Suppressor macrophage treated with lipopolysaccharide for 1 hour (primary cell): Measurements from ENCODE around the gene PLEKHA7.
"Not testable (repeated sequence)": the region's sequence is repeated elsewhere in the genome, so short reads cannot be mapped to it uniquely, and the experiment has no call there.

Source experiments
- DNase-seq, 3 donors: peaks; one replicate each; pipeline ENCODE4 v3.0.0-alpha.2; 2020 to 2022

PLEKHA7 gene

DNA sequence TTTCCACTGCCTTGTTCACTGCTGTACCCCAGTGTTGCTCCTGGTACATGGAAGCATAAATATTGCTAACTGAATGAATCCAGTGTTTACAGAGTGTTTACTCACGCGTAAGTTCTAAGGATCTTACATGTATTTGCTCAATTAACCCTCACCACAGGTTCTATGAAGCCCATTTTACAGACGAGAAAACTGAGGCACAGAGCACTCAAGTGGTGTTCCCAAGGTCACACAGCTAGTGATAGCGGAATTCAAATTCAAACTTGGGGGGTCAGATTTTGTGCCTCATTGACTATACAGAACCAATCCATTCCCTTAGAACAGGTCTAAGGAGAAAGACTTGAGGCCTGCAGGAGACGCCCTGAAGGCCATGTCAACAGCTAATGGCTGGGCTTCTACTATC lies 72.3 kb downstream of the PLEKHA7 start:
- DNase-seq: no peak

DNA sequence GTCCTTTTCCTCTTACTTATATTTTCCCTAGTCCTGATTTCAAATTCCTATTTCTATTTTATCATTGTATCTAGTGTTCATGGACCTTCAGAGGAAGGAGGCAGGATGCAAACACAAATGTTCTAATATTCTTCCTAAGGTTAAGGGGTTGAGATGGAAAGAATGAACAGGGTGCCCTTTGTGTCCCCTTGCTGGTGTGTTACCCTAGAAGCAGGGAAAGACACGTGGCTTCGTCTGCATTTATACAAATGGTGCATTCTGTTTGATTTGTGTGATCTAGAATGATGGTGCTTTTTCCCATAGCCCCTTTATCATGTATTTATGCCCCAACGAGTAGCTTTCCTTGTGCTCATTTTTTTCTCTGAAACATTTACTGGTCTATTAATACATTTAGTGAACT lies 76.2 kb downstream of the PLEKHA7 start:
- DNase-seq: no peak

DNA sequence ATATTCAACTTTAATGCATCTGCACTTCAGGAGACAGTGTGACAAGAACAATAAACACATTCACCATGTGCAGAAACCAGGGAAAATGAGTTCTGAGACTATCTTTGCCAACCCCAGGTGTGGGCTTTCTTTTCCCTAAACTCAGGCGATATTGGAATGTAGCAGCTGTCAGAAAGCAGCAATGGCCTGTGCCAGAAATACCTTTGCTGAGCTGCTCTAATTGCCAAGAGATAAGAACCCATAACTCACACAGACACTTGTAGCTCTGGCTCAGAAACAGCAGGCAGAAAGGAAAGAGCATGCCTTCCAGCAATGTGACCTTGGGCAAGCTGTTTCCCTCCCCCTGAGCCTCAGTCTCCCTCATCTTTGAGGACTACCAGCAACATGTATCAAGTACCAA lies 77.6 kb downstream of the PLEKHA7 start:
- no peak for DNase-seq

DNA sequence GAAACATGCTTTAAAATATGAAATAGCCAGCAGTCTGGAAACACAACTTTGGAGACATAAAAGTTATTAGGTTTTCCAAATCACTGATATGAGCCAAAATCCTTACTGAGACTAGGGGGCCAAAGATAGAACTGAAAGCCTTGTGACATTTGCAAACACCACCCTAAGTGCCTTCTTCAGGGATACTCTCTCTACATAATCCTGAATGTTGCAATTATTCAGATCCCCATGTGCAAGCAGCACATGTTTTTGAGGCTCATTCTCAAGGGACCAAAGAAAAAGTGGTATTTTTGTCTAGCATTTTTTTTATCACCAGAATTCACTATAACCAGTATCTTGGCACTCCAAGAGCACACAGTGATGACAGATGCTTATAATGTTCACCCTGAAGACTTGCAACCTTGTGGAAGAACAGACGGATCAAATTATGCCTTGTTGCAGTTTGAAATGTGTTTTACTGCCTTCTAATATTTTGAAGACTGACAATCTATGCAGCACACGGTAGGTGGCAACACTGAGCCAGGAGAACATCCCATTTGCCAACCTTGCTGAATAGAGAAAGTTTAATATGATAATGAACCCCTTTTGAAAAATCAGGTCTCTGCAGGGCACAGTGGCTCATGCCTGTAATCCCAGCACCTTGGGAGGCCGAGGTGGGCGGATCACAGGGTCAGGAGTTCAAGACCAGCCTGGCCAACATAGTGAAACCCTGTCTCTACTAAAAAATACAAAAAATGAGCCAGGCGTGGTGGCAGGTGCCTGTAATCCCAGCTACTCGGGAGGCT lies 78.5 kb downstream of the PLEKHA7 start:
- peak; percentile 38 to 49 (median 41) for DNase-seq

DNA sequence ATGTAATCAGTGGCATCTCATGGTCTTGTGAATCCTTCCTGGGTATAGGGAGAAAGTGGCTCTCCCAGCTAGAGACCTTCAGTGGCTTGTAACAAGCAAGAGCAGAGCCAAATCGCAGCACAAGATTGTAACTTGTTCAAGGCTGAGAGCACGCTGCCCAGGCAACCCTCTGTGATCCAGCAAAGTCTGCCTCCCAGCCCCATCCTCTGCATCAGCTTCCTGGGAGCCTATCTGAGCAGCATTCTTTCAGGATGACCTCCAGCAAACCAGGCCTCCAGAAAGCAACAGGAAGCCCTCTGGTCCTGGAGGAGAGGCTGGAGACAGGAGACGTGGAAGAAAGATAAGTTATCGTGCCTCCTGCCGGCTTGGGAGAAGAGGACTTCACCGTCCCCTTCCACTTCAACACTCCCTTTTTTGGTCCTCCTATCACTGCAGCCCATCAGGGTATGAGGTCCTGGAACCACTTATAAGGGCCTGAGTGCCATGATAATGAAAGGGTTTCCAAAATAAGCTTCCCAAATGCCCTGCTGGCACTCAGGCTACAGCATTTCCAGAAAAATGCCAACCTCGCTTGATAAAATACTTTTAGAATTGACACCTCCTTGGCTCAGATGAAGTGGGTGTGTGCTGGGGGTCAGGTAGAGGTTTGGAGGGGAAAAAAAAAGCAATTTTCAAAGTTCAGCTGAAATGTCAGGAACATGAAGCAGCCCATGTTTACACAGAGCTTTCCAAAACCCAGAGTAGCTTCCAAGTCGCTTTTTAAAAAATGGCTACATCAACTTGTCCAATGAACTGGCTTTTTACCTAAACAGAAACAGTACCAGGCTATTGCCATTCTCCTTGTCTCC lies 80.2 kb downstream of the PLEKHA7 start:
- no peak for DNase-seq

DNA sequence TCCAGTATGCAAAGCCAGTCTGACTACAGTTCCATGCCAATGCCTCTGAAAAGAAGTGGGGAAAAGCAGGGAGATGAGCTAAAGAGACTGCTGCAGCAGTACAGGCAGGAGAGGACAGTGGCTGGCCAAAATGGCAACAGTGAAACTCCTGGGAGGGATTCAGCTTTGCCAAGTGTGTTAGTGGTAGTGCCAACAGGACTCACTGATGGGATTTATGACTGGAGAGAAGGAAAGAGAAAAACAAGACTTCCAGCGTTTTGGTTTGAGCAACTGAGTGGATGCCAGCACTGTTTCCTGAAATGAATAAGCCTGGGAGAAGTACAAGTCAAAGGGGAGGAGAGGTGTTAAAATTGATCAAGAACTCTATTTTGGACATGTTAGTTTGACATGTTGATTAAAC lies 80.9 kb downstream of the PLEKHA7 start:
- no peak for DNase-seq

DNA sequence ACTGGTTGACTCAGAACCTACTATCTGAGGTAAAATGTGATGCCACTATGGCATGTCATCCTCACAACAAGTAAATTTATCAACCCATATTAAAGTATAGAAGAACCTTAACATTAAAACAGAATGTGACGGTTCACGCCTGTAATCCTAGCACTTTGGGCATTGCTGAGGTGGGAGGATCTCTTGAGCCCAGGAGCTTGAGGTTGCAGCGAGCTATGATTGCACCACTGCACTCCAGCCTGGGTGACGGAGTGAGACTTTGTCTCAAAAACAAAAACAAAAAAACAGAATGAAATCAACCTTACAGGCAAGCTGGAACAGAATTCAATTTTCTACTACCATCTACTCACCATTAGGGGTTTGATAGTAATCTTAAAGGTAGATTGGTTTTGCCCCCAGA lies 86.2 kb downstream of the PLEKHA7 start:
- DNase-seq: no peak

DNA sequence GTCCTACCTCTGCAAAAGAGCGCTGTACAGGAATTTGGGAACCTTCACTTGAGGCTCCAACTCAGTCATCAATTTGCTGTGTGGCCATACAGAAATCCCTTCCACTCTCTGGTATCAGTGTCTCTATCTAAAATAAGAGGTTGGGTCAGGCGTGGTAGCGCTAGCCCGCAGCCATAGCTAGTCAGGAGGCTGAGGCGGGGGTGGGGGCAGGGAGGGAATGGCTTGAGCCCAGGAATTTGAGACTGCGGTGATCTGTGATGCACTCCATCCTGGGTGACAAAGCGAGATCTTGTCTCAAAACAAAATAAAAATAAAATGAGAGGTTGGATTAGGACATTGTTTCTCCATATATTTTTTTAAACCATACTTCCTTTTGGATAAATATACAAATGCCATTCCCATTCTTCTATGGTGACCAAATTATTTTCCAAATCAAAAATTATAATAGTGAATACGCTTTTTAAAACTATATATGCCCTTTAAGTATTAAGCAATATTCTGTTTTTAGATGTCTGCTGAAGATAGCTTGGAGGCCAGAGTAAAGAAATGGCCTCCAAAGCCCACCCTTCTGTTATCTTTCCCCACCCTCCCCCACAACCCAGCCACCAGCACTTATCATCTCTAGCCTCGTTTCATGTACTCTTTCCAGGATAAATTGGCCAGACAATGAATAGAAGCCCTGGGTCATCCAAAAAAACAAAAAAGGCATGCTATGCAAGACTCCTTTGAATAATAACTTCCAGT lies 87.2 kb downstream of the PLEKHA7 start:
- no peak for DNase-seq

DNA sequence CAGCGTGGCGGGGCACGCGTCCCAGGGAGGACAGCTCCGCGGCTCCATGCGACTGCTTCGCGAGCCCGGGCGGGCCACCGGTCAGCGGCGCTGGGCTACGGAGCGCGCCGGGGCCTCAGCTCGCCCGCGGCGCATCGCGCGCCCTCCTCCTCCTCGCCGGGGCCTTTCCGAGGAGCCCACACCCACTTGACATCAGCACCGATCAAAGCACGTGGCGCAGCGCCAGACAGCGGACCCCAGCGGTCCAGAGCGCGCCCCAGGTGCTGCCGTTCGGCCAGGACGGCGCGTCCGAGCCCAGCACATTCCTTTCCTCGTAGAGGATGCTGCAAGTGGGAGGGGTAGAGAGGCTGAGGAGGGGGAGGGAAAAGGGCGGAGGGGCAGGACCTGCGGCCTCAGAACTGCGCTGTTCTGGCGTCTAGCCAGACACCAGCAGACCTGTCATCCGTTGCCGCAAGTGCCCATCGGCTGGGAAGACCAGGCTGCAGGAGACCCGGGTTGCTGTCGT lies 88.6 kb downstream of the PLEKHA7 start:
- DNase-seq: peak in 1 of 3 donors; percentile 3

DNA sequence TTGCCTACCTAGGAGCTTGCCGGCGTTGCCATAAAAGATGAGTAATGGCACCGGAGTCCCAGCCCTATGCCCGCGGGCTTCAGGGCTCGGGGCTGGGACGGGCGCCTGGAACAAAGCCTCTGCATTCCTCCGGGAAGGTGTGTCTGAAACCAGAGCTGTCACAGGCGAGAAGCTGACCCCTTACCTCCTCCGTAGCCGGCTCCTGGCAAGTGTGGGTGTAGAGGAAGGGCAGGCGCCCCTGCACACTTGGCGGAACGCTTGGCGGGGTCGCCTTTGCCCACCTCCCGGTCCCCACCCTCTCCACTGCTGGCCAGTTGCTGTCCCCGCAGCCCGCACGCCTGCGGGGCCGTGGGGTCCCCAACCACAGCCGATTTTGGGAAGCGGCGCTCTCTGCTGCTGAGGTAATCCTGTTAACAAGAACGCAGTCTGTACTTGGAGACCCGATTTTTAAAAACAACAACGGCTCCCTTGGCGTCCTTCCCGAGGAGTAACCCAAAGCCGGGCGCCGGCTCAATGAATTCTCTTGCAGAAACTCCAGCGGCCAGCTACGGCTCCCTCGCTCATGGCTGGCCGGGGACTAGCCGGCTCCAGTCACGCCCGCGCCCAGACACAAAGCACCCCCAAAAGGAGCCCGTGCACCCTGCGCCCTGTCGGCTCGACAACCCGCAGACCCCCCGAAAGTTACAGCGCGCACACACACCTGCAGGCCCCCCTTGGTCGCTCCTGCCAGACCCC lies 89.2 kb downstream of the PLEKHA7 start:
- peak in 1 of 3 donors; percentile 5 for DNase-seq

DNA sequence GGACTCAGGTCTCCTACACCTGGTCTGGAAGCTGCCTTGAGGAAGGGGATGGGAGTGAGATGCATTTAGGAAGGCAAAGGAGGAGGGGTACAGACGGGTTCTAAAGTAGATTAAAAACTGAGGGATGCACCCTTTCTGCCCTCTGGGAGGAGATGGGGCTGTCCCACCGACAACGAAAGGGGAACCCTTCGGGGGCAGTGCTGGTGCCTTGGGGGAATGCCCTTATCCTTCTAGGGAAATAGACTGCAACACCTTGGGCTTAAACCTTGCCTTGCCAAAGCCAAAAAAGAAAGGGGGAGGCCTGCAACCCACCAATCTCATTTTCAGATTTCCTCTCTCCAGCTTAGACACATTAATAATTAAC lies 89.8 kb downstream of the PLEKHA7 start:
- peak in 1 of 3 donors; percentile 26 for DNase-seq

DNA sequence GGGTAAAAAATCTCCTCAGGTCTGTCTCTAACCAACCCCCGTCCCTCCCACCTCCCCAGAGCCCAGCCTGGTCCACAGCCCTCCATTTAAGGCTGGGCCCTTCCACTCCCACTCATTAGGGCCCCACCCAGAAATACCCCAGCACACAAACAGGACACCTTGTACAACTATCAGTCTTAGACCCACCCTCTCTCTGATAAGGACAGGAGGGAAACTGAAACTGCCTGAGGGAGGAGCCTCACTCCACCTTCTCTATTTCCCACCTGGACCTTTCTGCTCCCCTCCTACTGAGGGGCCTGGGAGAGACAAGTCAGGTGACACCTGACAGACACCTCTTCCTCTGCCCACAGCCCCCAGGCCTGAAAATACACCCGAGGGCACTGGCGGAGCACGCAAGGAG lies 90.2 kb downstream of the PLEKHA7 start:
- DNase-seq: no peak

DNA sequence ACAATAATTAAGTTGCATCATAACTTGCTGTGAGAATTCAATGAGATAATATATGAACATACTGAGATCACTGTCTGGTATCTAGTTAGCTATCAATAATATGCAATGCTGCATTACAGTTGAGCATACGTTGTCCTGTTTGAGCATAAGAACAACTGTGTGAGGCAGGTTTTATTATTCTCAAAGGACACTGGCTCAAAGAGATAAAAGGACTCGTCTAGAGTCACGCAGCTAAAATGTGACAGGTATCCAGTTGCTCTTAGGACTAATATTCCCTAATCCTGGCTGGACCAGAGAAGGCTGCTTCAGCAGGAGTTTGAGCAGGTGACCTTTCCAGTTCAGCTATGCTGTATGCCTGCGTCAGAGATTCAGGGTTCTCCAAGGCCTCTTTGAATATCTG lies 92.5 kb downstream of the PLEKHA7 start:
- DNase-seq: no peak

DNA sequence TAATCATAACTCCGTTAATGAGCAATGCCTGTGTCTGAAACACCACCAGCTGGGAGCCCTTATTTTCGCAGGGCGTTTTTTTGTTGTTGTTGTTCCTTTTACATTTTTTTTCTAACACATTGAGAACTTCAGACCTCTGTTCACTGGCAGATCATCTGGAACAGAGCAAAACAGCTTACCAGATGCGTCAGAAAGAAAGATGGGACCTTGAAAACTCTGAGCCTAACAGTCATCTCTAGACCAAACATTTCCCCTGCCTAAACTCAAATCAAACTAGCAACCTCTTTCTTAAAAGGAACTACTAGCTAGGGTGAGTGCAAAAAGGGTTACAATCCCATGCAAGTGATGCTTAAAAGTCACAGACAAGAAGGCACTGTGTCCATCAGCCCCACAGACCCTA lies 93.2 kb downstream of the PLEKHA7 start:
- DNase-seq: no peak

DNA sequence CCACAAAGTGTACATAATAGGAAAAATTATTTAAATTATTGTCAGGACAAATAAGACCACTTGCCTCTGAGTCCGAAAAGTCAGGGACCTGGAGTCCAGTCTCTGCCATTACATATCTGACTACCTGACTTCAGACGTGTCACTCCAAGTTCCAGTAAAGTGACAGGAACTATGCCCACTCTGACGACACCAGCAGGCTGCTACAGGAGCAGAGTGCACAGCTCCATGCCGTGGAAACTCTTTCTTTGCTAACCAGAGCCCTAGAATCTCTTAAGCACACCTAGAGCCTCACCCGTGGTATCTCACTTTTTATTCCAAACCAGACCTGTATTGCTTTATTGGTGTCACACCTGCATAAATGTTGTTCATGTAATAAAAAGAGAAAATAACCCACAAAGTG lies 93.7 kb downstream of the PLEKHA7 start:
- DNase-seq: no peak

DNA sequence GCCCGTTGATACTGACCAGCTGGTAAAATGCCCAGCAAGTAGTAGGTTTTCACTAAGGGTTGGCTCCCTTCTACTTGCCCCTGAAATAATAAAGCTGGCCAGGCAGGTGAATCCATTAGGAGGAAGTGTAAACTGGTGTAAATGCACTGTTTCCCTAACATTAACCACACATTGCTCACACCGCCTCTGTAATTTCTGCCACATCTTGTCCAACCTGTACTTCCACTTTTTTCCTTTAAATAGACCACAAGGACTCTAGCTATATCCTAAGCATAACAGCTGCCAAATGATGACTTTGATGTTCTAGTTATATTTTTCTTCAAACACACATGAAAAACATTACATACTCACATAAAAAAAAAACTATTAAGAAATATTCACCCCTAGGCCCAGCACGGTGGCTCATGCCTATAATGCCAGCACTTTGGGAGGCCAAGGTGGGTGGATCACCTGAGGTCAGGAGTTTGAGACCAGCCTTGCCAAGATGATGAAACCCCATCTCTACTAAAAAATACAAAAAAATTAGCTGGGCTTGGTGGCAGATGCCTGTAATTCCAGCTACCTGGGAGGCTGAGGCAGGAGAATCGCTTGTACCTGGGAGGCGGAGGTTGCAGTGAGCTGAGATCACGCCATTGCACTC lies 95.6 kb downstream of the PLEKHA7 start:
- not testable (repeated sequence) for DNase-seq

DNA sequence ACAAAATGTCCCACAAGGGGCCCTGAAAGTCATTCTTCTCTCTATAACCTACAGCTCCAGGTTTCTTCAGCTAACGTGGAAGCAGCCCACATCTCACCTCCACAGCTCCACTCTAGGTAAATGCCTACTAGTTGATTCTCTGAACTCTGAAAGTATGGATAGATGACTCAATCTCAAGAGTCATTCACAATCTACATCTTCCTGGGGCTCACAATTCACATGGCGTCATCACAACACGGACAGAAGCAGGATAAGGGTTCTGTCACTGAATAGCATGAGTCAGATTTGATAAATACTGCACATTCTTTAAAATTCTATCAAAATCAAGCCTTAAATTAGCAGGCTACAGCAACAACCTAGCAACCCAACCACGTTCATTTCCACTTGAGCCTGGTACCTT lies 96.3 kb downstream of the PLEKHA7 start:
- no peak for DNase-seq

DNA sequence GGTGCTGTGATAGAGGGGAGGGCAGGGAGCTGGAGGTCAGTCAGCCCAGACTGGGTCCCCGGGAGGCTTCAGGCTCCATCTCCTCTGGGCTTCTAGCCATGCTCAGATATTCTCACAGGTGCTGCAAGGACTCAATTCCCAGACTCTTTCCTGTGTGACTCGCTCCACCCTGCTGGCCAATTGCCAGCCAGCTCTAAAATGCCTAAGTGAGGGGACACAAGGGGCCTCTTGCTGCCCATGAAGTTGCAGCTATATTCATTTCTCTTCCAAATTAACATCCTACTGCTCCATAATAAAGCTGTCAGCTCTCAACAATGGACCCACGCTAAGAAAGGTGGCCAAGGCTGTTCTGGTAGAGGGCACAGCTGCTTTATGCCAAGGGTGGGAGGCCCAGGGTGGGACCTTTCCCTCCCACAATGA lies 101.5 kb downstream of the PLEKHA7 start:
- DNase-seq: no peak

DNA sequence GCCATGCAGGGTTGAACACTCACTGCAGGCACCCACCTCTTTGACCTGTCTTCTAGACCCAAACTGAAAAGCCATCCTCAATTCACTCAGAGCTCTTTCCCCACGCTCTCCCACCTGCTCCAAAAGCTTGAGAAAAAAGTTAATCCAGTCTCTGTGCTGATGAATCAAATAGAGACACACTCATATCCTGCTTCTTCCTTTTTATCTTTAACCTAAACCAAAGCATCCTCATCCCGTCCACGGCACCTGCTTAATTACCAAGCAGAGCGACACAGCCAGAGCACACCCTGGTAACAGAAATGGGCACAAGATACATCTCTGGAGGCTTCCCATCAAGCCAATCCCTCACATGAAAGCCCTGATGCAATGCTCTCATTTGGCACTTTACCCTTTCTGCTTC lies 102.6 kb downstream of the PLEKHA7 start:
- no peak for DNase-seq

DNA sequence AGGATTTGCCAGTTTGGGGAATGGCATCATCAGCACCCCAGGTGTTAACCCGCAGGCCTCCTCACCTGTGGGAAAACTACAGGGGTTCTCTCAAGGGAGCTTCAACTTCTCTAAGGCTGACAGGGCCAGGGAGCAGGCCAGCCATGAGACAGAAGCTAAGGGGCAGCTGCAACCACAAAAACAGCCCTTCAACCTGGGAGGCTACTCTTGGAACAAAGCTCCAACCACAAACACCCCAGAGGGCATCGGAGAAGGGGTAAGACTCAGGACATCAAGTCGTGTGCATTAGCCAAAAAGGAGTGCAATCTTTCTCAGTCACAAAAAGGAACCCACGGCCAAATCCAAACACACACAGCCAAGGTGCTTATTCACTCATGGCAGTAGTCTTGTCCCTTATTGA lies 103.0 kb downstream of the PLEKHA7 start:
- no peak for DNase-seq

DNA sequence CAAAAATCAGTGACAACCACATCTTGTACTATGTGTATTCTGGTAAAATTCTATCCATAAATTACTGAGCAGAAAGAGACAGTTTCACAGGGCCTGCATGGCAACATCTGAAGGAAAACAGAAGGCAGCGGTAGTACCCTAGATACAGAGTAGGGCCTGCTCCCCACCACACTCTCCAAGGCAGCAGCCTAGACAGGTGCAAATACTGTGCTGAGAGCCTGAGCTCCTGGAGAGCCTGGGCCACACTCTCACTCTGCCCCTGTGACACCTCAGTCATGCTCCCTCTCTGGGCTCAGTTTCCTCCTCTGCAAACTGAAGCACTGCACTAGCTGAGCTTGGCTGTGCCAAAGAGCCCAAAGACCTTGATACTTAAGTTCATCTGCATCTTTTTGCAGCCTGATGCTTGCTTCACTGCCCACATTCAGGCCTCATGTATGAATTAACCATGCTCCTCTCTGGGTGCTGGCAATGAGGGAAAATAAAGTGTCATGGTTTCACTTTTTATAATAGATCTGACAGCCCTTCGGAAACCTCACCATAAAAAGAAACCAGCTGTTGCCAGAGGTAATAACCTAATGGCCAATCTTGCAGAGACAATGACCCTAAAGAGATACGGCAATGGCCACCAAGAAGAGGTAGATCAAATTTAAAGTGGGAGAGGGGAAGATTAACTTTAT lies 104.7 kb downstream of the PLEKHA7 start:
- DNase-seq: no peak

DNA sequence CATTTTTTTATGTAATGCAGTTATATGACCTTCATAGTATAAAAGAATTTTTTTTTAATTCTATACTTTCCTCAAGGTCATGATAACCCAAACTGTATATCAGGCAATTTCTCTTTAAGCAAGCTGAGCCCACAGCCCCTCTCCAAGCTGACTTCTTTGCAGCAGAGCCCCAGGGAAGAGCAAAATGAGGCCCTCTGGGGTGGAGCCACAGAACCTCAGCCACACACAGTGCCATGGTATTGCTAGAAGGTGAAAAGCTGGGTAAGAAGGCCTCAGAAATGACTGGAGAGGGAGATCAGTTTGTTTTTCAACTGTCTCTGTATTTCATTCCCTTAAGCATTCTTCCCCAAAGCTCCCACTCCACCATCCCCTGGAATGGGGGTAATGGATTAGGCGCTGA lies 108.8 kb downstream of the PLEKHA7 start:
- DNase-seq: no peak
